Smooth muscle cell (in vitro differentiated cells): ENCODE measurements around the gene IPO11. TPM values are rescaled to one million over a fixed set of nuclear protein-coding genes. Genes with fewer than 3 reads are reported as not detected.

Source experiments
- DNase-seq: peaks from one replicate; lab custom pipeline; 2025; ENCODE audit not compliant: unreplicated experiment; lab: John Stamatoyannopoulos, UW
- H2AFZ ChIP-seq: fragments of 200-600 bp; sonication (generic); 2 replicates; pipeline ENCODE4 v1.6.0; 2016; ENCODE audit warnings: antibody characterized with exemption, low read depth, mild to moderate bottlenecking
- H3F3A ChIP-seq: fragments of 200-600 bp; sonication (generic); 2 replicates; pipeline ENCODE4 v1.6.0; 2017; ENCODE audit warnings: antibody characterized with exemption, low read depth
- H3K27ac ChIP-seq: fragments of 200-600 bp; sonication (generic); 2 replicates; pipeline ENCODE4 v1.5.1; 2016; ENCODE audit warnings: low read depth, mild to moderate bottlenecking
- H3K27me3 ChIP-seq: fragments of 200-600 bp; sonication (generic); 2 replicates; pipeline ENCODE4 v1.6.1; 2016; ENCODE audit warnings: low read depth, mild to moderate bottlenecking
- H3K36me3 ChIP-seq: fragments of 200-600 bp; sonication (generic); 2 replicates; pipeline ENCODE4 v1.5.1; 2016; ENCODE audit warnings: low read depth
- H3K4me1 ChIP-seq: fragments of 200-600 bp; sonication (generic); 2 replicates; pipeline ENCODE4 v1.5.1; 2016; ENCODE audit warnings: low read depth
- H3K4me2 ChIP-seq: fragments of 200-600 bp; sonication (generic); 2 replicates; pipeline ENCODE4 v1.6.0; 2016; ENCODE audit warnings: mild to moderate bottlenecking
- H3K4me3 ChIP-seq: fragments of 200-600 bp; sonication (generic); 2 replicates; pipeline ENCODE4 v1.5.1; 2016; ENCODE audit warnings: mild to moderate bottlenecking
- H3K79me2 ChIP-seq: fragments of 200-600 bp; sonication (generic); 2 replicates; pipeline ENCODE4 v1.6.0; 2016; ENCODE audit warnings: low read depth, mild to moderate bottlenecking
- H3K9ac ChIP-seq: fragments of 200-600 bp; sonication (generic); 2 replicates; pipeline ENCODE4 v1.6.0; 2016; ENCODE audit warnings: low read depth
- H3K9me3 ChIP-seq: fragments of 200-600 bp; sonication (generic); replicated peaks from 2 replicates; pipeline ENCODE4 v1.5.1; 2016; ENCODE audit warnings: low read depth
- H4K20me1 ChIP-seq: fragments of 200-600 bp; sonication (generic); 2 replicates; pipeline ENCODE4 v1.6.0; 2016; ENCODE audit warnings: low read depth
- CTCF ChIP-seq: fragments of 200-600 bp; sonication (generic); IDR thresholded peaks from 2 replicates; pipeline ENCODE4 v1.5.1; 2017; ENCODE audit warnings: borderline replicate concordance, mild to moderate bottlenecking, antibody characterized with exemption; ENCODE audit not compliant: insufficient read depth, poor library complexity, severe bottlenecking
- WGBS: methylation state at CpG from one replicate; pipeline ENCODE4 v1.1.7; 2016; ENCODE audit warnings: low lambda C conversion rate; 5-methylcytosine and 5-hydroxymethylcytosine counted together
- polyA plus RNA-seq: library from polyadenylated mRNA; unstranded; fragments of >200 nt; fragmentation: Nextera tagmentation; extraction: Ambion mirVana; gene quantifications from 2 replicates; pipeline ENCODE4 v1.2.1, GENCODE V29; 2016
- total RNA-seq: library from RNA; depleted of rRNA; stranded (reverse); fragments of >200 nt; gene quantifications from 2 replicates; pipeline ENCODE4 v1.2.3, GENCODE V29; 2014

IPO11 gene
- total and polyA plus RNA-seq, 2 experiments from 2014 or later = 9.3 to 31.8 TPM

- Histone ChIP-seq H2AFZ (no peak overlapping the region), H3K9ac (no peak overlapping the region), H3K4me1 (no peaks in the 10 kb centered on the region), H3K27ac (no peak overlapping the region), H3K36me3 (no peaks in the 10 kb centered on the region), H3K9me3 (no peaks in the 10 kb centered on the region), H3K4me2 (no peak overlapping the region), H3F3A (no peaks in the 10 kb centered on the region), H4K20me1 (no peaks in the 10 kb centered on the region), H3K27me3 (no peaks in the 10 kb centered on the region), H3K4me3 (no peak overlapping the region), H3K79me2 (no peaks in the 10 kb centered on the region)
- TF ChIP-seq CTCF = no peak
- 89% methylated on average over 8 of the region's 8 CpGs for WGBS
- no peak for DNase-seq
Measured at GRCh38 chr5:62614355-62614754, 201.8 kb downstream of the IPO11 start.

DNA sequence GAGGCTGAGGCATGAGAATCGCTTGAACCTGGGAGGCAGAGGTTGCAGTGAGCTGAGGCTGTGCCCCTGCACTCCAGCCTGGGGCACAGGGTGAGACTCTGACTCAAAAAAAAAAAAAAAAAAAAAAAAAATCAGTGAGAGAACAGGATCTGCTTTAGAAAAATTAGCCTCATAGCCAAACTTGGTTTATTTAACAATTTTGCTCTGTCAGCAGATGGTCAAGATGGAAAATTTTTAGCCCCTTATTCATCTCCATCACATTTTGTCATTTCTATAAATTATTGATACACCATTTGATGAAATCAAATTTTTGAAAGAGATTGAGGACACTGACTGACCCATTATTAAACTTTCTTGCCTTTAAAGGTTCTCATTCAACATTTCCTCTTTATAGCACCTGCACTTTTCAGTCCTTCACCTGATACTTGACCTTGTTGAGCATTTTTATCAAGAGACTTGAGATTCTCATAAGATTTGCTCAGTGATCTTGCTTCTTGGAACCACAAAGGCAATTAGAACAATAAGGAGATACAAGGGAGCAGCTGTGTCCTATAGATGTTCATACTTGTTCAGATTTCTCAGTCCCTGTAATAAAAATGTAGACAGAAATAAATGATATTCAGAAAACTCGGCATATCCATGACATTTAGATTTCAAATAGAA is 204.2 kb downstream of the IPO11 start:
- Histone ChIP-seq H3K4me2 (no peak overlapping the region), H3K79me2 (no peaks in the 10 kb centered on the region), H4K20me1 (no peaks in the 10 kb centered on the region), H3K4me1 (peaks cover 4% of the 10 kb centered on the region), H3K27me3 (no peaks in the 10 kb centered on the region), H3K27ac (no peak overlapping the region), H2AFZ (no peak overlapping the region), H3K4me3 (no peak overlapping the region), H3F3A (no peaks in the 10 kb centered on the region), H3K36me3 (no peaks in the 10 kb centered on the region), H3K9ac (no peak overlapping the region), H3K9me3 (no peaks in the 10 kb centered on the region)
- no peak for DNase-seq
- TF ChIP-seq CTCF = no peak
- 98% methylated on average over 2 of the region's 2 CpGs for WGBS

DNA sequence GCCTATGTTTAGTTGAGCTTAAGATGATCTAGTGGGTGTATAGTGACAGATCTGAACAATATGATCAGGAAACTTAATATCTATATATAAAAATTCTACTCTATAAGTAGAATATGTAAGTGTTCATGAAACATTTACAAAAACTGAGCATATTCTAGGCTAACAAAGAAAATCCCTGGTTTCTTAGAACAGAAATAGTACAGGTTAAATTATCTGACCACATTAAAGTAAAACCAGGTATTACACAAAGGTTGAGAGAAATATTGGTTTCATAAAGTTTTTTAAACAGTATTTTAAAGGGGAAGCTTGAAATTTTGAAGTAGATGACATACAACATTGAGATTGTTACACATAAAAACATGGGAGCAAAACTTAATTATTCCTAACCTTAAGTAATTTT is 205.4 kb downstream of the IPO11 start:
- H3K79me2 ChIP-seq = no peaks in the 10 kb centered on the region
- H3K4me1 ChIP-seq = peaks cover 5% of the 10 kb centered on the region
- TF ChIP-seq CTCF = no peak
- H3F3A ChIP-seq = no peaks in the 10 kb centered on the region
- H3K27ac ChIP-seq = no peak overlapping the region
- H3K36me3 ChIP-seq = no peaks in the 10 kb centered on the region
- H3K27me3 ChIP-seq = no peaks in the 10 kb centered on the region
- no peaks in the 10 kb centered on the region for H4K20me1 ChIP-seq
- H3K9ac ChIP-seq = no peak overlapping the region
- no peaks in the 10 kb centered on the region for H3K9me3 ChIP-seq
- no peak overlapping the region for H3K4me2 ChIP-seq
- DNase-seq = no peak
- no peak overlapping the region for H2AFZ ChIP-seq
- no peak overlapping the region for H3K4me3 ChIP-seq

- no peaks in the 10 kb centered on the region for H3K79me2 ChIP-seq
- H4K20me1 ChIP-seq = no peaks in the 10 kb centered on the region
- H3K4me2 ChIP-seq = no peak overlapping the region
- no peak overlapping the region for H3K9ac ChIP-seq
- no peak for TF ChIP-seq CTCF
- no peaks in the 10 kb centered on the region for H3K9me3 ChIP-seq
- DNase-seq = no peak
- no peaks in the 10 kb centered on the region for H3F3A ChIP-seq
- peaks cover 5% of the 10 kb centered on the region for H3K4me1 ChIP-seq
- no peak overlapping the region for H3K27ac ChIP-seq
- no peaks in the 10 kb centered on the region for H3K27me3 ChIP-seq
- no peak overlapping the region for H3K4me3 ChIP-seq
- 78% methylated on average over 5 of the region's 5 CpGs for WGBS
- no peaks in the 10 kb centered on the region for H3K36me3 ChIP-seq
- H2AFZ ChIP-seq = no peak overlapping the region
Measured at GRCh38 chr5:62620761-62621160, 208.2 kb downstream of the IPO11 start.
